Measurements from ENCODE around the gene MYL12A. TPM values are rescaled to one million over a fixed set of nuclear protein-coding genes. Genes with fewer than 3 reads are reported as not detected.
"Not testable (repeated sequence)": the region's sequence is repeated elsewhere in the genome, so short reads cannot be mapped to it uniquely, and the experiment has no call there.

The MYL12A gene
- total RNA-seq, 1 donor from 2014 or later: 702 TPM

- no peak for DNase-seq (ENCODE audit: low read depth)
- Histone ChIP-seq H3K4me3 (ENCODE audit: low read depth, low read length) (no peak overlapping the region), H3K27me3 (ENCODE audit: control insufficient read depth, insufficient read depth, low read length) (no peaks in the 10 kb centered on the region), H3K36me3 (ENCODE audit: control insufficient read depth, insufficient read depth, low read length) (peaks cover 5% of the 10 kb centered on the region)
- TF ChIP-seq, protein P1, sequence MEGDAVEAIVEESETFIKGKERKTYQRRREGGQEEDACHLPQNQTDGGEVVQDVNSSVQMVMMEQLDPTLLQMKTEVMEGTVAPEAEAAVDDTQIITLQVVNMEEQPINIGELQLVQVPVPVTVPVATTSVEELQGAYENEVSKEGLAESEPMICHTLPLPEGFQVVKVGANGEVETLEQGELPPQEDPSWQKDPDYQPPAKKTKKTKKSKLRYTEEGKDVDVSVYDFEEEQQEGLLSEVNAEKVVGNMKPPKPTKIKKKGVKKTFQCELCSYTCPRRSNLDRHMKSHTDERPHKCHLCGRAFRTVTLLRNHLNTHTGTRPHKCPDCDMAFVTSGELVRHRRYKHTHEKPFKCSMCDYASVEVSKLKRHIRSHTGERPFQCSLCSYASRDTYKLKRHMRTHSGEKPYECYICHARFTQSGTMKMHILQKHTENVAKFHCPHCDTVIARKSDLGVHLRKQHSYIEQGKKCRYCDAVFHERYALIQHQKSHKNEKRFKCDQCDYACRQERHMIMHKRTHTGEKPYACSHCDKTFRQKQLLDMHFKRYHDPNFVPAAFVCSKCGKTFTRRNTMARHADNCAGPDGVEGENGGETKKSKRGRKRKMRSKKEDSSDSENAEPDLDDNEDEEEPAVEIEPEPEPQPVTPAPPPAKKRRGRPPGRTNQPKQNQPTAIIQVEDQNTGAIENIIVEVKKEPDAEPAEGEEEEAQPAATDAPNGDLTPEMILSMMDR (IDR thresholded peaks at IDR 0.05; ENCODE audit: insufficient read depth, low read length, severe bottlenecking): no peak
- no peak for FAIRE-seq
These were observed 25.4 kb downstream of the MYL12A start for GRCh38 chr18:3273042-3273441.

DNA sequence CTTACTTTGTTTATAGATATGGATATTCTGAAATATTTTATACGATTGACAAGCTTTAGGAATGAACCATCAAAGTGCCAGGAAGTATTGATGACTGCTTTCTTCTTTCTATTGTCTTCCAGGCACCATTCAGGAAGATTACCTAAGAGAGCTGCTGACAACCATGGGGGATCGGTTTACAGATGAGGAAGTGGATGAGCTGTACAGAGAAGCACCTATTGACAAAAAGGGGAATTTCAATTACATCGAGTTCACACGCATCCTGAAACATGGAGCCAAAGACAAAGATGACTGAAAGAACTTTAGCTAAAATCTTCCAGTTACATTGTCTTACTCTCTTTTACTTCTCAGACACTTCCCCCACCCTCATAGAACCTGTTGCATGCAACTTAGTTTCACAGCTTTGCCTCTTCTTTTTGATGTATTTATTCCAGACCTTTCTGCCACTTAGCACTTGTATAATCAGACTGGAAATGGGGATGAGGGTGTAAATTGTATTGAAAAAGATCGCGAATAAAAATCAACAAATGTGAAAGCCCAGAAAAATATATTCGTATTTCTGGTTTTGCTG is 30.1 kb downstream of the MYL12A start:
- peak; percentile 47 for DNase-seq (ENCODE audit: low read depth)
- FAIRE-seq; H3K36me3 ChIP-seq (ENCODE audit: control insufficient read depth, insufficient read depth, low read length); H3K27me3 ChIP-seq (ENCODE audit: control insufficient read depth, insufficient read depth, low read length); H3K4me3 ChIP-seq (ENCODE audit: low read depth, low read length): not testable (repeated sequence)

DNA sequence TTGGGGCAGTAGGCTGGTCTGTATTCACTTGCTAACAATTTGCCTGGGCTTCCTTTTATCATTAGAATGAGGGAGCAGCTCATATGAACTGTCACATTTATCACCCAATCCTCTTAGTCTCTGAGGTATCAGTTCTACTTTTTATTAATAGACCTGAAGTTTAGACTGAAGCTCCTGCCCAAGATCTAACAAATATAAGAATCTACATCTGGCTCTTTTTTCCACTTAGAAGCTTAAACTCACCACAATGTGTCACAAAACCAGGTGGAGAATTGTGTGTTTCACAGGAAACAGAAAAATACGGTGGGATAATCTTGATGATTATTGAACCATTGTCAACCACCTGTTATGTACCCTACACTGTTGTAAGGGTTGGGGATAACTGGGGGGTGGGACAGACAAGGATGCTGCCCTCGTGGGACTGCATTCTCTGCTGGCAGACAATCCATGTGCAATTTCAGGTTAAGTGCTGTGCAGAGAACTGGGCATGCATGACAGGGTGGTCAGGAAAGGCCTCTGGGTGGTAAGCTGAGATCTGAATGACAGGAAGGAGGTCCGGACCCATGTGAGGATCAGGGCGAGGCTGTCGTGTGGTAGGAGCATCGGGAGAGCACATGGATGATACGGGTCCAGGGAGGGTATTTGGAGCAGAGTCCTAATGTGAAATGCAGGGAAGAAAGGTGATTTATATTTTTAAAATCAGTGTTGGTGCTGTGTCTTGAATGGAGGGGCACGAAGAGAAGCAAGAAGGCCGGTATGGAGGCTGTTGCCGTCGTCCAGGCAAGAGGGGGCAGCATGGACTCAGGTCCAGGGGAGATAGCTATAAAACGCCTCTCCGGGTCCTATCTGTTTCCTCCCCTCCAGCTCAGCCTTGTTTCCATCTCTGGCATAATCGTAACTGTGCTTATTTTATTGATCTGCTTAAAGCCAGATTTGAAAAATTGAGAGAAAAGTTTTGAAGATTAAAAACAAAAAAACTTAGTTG is 31.9 kb downstream of the MYL12A start:
- DNase-seq (ENCODE audit: low read depth) (no peak), FAIRE-seq (no peak)
- H3K27me3 ChIP-seq (ENCODE audit: control insufficient read depth, insufficient read depth, low read length): no peaks in the 10 kb centered on the region
- no peak overlapping the region for H3K4me3 ChIP-seq (ENCODE audit: low read depth, low read length)
- peaks cover 2% of the 10 kb centered on the region for H3K36me3 ChIP-seq (ENCODE audit: control insufficient read depth, insufficient read depth, low read length)
- TF ChIP-seq, protein P1 (IDR thresholded peaks at IDR 0.05; ENCODE audit: insufficient read depth, low read length, severe bottlenecking): no peak

DNA sequence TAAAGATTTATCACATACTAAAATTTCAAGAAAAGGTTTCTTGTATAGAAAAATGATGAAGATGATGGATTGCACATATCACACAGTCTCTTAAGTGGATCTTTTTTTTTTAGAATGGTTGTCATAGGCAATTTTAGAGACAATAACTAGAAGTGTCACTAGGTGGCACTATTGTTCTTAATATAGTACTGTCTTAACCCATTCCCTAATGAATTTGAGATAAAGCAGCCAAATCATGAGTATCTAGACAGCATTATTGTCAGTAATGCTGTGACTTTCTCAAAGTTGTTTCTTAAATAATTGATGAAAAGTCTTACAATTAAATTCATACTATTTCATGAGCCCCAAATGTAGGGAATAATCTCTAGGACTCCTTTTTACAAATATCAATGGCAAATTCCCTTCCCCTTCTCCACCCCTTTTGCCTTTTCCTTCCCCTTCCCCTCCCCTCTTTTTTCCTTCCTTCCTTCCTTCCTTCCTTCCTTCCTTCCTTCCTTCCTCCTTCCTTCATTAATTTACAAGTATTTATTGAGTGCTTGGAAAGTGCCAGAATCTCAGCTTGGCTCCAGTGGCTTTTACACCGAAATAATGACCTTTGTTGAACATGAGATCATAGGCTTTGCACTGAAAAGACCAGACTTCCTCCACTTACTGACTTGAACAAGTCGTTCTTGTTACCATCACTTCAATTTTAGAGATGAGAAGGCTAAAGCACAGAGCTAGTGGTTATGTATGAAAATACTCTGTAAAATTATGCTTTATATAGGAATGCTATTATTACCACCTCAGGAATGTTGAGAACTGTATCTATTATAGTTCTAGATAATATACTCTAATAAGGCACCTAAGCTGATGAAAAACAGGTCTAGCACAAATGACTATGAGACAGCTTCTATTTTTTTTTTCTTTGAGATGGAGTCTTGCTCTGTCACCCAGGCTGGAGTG is 34.1 kb downstream of the MYL12A start:
- FAIRE-seq (no peak), DNase-seq (ENCODE audit: low read depth) (peak; percentile 81)
- no peaks in the 10 kb centered on the region for H3K27me3 ChIP-seq (ENCODE audit: control insufficient read depth, insufficient read depth, low read length)

DNA sequence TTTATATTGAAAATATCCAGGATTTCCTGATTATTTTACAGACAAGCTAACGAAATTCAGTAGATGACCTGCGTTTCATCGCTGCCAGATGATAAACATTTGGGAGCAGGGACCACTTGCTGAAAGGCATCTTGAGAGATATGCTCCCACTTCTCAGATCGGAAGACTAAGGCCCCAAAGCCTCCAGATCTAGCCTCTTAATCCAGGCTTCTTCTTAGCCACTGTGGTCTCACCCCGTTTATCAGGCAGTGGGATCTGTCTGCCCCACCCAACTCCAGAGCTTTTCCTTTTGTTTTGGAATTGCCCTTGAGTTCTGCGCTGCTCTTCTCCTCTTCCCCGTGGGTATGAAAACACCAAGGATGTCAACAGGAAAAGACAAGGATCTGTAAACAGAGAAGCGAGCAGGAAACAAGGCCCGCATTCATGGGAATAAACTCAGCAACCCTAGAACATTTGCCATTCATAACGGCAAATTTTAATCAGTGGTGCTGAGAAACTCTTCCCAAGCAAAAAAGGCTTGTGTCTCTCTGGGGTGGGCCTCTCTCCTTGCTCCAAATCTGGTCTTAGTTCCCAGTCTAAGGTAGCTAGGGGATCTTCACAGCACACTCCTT is 35.8 kb downstream of the MYL12A start:
- FAIRE-seq (peak; percentile 40), DNase-seq (ENCODE audit: low read depth) (no peak)
- TF ChIP-seq, protein P1 (IDR thresholded peaks at IDR 0.05; ENCODE audit: insufficient read depth, low read length, severe bottlenecking): no peak
- H3K4me3 ChIP-seq (ENCODE audit: low read depth, low read length): no peak overlapping the region
- no peaks in the 10 kb centered on the region for H3K27me3 ChIP-seq (ENCODE audit: control insufficient read depth, insufficient read depth, low read length)
- no peaks in the 10 kb centered on the region for H3K36me3 ChIP-seq (ENCODE audit: control insufficient read depth, insufficient read depth, low read length)

More for the DNA sequence above, 34.1 kb downstream of the MYL12A start:
- no peak overlapping the region for H3K4me3 ChIP-seq (ENCODE audit: low read depth, low read length)
- peaks cover 2% of the 10 kb centered on the region for H3K36me3 ChIP-seq (ENCODE audit: control insufficient read depth, insufficient read depth, low read length)
- TF ChIP-seq, protein P1 (IDR thresholded peaks at IDR 0.05; ENCODE audit: insufficient read depth, low read length, severe bottlenecking): peak; percentile 19
